Effector memory CD8-positive, alpha-beta T cell (primary cell): Measurements from ENCODE around the gene ITGB1BP1.

ENCODE experiments used
- ATAC-seq: fragments of 150-1000 bp; cut with Tn5 transposase; replicated peaks from 2 replicates; pipeline ENCODE4 v1.10.0; 2021; ENCODE audit warnings: mild to moderate bottlenecking, moderate library complexity
- DNase-seq, 3 experiments: peaks; one replicate each; pipeline ENCODE4 v3.0.0; 2021
- H3K27ac Mint-ChIP-seq, 2 donors: one replicate each; pipeline ENCODE4 v1.8.0; 2022; ENCODE audit warnings: mild to moderate bottlenecking in 2 of 2, mixed read lengths in 2 of 2, moderate library complexity in 2 of 2
- H3K27me3 Mint-ChIP-seq, 2 donors: one replicate each; pipeline ENCODE4 v1.8.0; 2022; ENCODE audit warnings: mixed read lengths in 2 of 2
- H3K36me3 Mint-ChIP-seq: one replicate; pipeline ENCODE4 v1.8.0; 2022; ENCODE audit warnings: mild to moderate bottlenecking, moderate library complexity, mixed read lengths; ENCODE audit not compliant: insufficient read depth
- H3K4me1 Mint-ChIP-seq, 2 donors: one replicate each; pipeline ENCODE4 v1.8.0; 2022; ENCODE audit warnings: low read depth in 2 of 2, mixed read lengths in 2 of 2
- H3K4me3 Mint-ChIP-seq, 2 donors: one replicate each; pipeline ENCODE4 v1.8.0; 2022; ENCODE audit warnings: mild to moderate bottlenecking in 2 of 2, mixed read lengths in 2 of 2, moderate library complexity in 2 of 2
- H3K9me3 Mint-ChIP-seq, 2 donors: one replicate each; pipeline ENCODE4 v1.8.0; 2022; ENCODE audit warnings: mixed read lengths in 2 of 2

Gene ITGB1BP1

GRCh38 chr2:9354318-9354717, 69.0 kb downstream of the ITGB1BP1 start:
- H3K27me3 Mint-ChIP-seq, result peaks cover 40 to 96% of the 10 kb centered on the region in 2 donors

More at GRCh38 chr2:9354318-9354717, 69.0 kb downstream of the ITGB1BP1 start:
- no peak overlapping the region for H3K4me3 Mint-ChIP-seq
- ATAC-seq (no peak), DNase-seq (no peak)
- peaks cover 0 to 7% of the 10 kb centered on the region in 2 donors for H3K4me1 Mint-ChIP-seq
- no peaks in the 10 kb centered on the region for H3K9me3 Mint-ChIP-seq
- peaks cover 2% of the 10 kb centered on the region for H3K36me3 Mint-ChIP-seq
- no peak overlapping the region for H3K27ac Mint-ChIP-seq
